GM18861 (cell line): ENCODE data around the gene CCSER2.
"Not testable (repeated sequence)": the region's sequence is repeated elsewhere in the genome, so short reads cannot be mapped to it uniquely, and the experiment has no call there.

Experiments used
- ATAC-seq: cut with Tn5 transposase; IDR thresholded peaks from one replicate; pipeline ENCODE4 v1.9.1; 2021; ENCODE audit not compliant: unreplicated experiment

CCSER2 gene

GRCh38 chr10:84519235-84519634, 190.8 kb downstream of the CCSER2 start:
- no peak for ATAC-seq

DNA sequence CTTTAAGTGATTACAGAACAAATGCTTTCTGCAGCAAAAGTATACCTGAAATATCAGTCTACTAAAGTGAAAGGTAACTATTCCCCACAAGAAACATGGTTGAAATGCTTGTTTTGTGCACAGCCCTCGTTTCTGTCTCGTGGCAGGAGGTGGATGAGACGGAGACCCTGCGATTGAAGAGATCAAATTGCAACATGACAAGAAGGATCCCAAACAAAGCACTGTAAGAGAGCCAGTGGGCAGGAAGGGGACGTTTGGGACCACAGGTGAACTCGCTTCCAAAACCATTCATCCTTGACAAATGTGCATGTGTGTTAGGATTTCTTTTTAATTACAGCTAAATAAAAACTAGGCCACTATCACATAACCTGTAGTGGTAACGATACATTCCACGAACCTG, 192.6 kb downstream of the CCSER2 start:
- no peak for ATAC-seq

DNA sequence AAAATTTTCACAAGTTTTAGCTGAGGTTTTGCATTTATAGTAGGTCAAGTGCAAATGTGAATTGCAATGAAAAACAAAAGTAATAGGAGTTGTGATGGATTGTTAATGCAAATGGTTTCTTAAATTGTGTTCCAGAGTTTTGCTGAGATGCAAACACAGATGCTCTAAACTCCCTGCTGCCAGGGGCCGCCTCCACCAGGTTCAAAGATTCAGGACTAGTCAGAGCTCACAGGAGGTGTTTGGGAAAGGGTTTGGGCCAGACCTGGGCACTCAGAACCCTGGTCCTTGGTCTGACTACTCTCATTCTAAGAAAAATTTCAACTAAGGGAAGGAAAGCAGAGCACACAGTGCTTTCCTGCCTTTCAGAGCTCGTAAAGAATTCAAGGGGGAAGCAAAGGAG, 193.1 kb downstream of the CCSER2 start:
- ATAC-seq: no peak

GRCh38 chr10:84522612-84523462, 194.4 kb downstream of the CCSER2 start:
- ATAC-seq: no peak

DNA sequence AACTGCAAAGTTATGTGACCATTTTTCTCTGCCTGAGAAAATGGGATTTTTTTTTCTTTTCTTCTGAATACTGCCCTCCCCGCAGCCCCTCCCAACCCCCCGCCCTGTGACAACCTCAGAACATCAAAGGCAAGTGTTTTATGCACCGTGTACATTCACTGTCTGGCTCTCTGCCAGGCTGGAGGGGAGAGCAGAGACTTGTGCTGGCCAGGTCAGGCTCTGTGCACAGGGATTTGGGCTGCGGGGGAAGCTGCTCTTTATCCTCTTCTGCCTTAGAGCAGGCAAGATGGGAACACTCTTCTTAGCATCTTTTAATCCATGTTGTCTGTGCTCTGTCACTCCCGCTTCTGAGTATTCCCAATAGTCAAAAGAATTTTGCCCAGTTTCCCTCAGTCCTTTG, 195.1 kb downstream of the CCSER2 start:
- no peak for ATAC-seq

DNA sequence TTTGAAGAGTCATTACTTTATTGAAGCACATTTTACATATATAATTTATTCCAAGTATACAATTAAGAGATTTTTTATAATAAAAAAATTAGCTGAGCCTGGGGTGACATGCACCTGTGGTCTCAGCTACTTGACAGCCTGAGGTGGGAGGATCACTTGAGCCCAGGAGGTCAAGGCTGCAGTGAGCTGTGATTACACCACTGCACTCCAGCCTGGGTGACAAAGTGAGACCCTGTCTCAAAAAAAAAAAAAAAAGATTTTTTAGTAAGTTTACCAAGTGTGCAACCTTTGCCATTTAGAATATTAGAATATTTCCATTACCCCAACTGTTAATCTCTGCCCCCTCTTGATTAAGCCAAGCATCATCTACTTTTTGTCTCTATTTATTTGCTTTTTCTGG, 196.0 kb downstream of the CCSER2 start:
- ATAC-seq: no peak

DNA sequence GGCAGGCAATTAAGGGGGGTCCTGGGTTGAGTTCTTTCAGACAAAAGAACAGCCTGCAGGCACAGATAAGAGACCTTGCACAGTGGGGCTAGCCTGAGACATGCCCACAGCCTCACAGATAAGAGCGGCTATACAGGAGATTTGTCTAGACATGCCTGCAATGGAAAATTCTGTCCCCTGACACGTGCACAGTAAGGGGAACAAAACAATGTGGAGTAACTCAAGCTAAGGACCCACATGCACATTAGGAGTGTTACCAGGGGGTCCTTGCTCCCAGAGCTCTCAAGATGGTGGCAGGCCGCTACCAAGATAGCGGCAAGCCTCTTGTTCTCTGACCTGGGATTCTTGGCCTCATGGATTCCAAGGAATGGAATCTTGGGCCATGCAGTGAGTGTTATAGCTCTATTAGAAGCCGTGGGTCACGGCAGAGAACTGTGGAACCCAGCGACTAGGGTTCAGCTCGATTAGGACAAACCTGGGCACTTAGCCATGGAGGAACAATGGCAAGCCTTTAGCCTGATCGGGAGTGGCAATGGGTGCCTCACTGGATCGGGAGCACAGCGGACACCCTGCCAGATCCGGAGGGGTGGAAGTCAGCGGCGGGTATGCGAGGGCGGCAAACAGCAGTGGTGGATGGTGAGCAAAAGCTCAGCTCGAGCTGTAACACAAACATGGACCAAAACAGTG, 196.9 kb downstream of the CCSER2 start:
- no peak for ATAC-seq

DNA sequence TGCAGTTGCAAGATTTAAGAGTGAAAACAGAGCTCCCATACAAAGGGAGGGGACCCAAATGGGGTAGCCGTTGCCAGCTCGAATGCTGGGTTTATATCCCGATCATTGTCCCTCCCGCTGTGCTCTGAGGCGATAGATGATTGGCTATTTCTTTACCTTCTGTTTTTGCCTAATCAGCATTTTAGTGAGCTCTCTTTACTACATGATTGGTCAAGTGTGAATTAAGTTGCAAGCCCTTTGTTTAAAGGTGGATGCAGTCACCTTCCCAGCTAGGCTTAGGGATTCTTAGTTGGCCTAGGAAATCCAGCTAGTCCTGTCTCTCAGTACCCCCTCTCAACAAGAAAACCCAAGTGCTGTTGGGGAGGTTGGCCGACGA, 197.4 kb downstream of the CCSER2 start:
- ATAC-seq: not testable (repeated sequence)

DNA sequence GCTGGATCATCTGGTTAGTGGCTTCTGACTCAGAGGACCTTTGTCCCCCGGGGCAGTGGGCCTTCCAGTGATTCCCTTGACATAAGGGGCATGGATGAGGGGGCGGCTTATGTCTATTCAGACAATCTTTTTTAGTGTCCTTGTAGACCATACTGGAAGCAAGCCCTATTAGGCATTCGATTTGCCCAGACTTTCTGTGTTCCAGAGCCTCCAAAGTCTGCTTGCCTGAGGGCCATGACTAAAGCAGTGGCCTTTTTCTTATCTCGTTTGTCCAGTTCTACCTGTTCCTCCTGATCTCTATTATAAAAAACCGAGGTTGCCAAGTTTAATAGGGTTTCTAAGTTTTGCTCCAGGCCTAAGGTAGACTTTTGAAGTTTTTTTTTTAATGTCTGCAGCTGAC, 199.0 kb downstream of the CCSER2 start:
- ATAC-seq: not testable (repeated sequence)

DNA sequence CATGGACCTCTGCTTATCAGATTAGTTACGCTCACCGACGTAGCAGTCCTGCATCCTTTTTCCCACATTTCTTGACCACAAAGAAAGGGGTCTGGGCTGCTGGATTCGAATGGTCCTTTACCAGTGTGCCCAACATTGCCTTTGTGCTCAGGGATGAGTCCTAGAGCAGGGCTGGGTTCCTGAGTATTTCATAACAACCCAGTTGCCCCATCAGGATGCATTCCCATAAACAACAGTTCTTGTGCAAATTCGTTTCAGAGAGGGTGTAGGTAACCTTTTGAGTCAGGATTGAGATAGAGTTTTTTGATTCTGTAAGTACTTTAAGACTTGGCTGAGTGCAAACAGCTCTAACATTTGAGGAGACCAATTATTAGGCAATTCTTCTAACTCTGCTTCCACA, 200.1 kb downstream of the CCSER2 start:
- not testable (repeated sequence) for ATAC-seq

DNA sequence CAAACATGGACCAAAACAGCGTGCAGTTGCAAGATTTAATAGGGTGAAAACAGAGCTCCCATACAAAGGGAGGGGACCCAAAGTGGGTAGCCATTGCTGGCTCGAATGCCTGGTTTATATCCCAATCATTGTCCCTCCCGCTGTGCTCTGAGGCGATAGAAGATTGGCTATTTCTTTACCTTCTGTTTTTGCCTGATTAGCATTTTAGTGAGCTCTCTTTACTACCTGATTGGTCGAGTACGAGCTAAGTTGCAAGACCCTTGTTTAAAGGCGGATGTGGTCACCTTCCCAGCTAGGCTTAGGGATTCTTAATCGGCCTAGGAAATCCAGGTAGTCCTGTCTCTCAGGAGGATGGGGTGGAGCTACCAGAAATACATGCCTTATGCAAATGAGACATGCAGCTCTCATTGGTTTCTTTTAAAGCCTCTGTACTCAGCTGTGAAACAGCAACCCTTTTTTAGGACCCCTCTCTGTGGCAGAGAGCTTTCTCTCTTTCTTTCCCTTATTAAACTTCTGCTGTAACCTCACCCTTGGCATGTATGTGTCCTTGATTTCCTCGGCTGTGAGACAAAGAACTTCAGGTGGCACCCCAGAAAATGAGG, 202.4 kb downstream of the CCSER2 start:
- ATAC-seq: no peak

DNA sequence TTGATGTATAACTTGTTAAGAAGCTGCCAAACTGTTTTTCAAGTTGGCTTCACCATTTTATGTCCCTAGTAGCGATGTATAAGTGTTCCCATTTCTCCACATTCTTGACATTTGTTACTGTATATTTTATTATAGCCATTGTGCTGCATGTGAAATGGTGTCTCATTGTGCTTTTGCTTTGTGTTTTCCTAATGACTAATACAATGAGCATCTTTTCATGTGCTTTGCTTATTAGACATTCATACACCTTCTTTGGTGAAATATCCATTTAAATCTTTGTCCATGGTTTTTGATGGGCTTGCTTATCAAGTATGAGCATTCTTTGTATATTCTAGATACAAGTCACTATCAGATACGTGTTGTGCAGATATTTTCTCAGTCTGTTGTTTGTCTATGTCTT, 203.0 kb downstream of the CCSER2 start:
- ATAC-seq: no peak

DNA sequence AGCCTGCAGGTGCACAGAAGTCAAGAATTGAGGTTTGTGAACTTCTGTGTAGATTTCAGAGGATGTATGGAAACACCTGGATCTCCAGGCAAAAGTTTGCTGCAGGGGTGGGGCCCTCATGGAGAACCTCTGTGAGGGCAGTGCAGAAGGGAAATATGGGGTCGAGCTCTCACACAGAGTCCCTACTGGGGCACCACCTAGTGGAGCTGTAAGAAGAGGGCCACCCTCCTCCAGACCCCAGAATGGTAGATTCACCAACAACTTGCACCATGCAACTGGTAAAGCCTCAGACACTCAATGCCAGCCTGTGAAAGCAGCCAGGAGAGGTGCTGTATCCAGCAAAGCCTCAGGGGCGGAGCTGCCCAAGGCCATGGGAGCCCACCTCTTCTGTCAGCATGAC, 205.8 kb downstream of the CCSER2 start:
- ATAC-seq: no peak

GRCh38 chr10:84537447-84537931, 209.1 kb downstream of the CCSER2 start:
- peak; percentile 74 for ATAC-seq

DNA sequence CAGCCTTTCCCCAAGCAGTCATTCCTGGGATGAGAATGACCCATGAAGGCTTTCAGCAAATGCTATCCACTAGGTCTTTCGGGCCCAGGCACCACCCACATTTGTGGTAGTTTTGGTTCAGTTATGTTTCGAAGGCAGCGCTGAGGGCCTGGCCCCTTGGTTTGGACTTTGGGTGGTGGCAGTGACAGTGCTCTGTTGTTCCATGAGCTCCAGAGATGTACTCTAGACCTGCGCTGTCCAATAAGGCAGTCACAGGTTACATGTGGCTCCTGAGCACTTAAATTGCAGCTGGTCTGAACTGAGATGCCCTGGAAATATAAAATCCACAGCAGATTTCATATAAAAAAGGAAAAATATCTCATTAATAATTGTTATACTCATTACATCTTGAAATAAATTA, 209.6 kb downstream of the CCSER2 start:
- no peak for ATAC-seq

DNA sequence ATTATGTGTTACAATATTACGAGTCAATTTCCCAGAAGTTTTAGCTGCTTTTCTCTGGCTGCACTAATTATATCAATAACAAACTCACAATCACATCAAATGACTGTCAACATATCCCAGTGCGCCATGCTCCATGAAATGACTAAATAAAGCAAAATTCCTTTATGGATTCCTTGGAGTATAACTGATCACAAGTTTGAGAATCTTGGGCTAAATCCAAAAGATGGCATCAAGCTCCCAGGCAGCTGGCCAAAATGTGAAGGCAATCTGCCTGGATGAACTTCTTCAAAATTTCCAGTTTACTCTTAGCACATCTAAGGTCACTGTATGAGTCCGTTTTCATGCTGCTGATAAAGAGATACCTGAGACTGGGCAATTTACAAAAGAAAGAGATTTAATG, 210.8 kb downstream of the CCSER2 start:
- no peak for ATAC-seq

GRCh38 chr10:84540022-84540616, 211.7 kb downstream of the CCSER2 start:
- ATAC-seq: no peak

- ATAC-seq: peak; percentile 64
Observed at GRCh38 chr10:84540617-84541288, 212.4 kb downstream of the CCSER2 start.

DNA sequence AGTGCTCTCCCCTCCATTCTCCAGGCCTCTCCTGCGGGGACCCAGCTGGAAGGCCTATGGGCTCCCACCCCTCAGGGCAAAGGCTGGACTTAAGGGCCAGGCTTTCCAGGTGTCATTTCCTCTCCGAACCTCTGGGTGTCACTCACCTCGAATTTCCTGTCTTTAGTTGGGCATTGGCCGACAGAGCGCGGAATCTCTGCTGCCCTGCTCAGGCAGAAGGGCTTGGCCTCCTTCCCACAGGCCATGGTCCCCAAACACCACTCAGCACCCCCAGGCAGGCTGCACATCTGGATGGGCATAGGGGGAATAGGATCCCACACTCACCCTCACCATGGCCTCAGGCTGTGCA, 212.9 kb downstream of the CCSER2 start:
- no peak for ATAC-seq

DNA sequence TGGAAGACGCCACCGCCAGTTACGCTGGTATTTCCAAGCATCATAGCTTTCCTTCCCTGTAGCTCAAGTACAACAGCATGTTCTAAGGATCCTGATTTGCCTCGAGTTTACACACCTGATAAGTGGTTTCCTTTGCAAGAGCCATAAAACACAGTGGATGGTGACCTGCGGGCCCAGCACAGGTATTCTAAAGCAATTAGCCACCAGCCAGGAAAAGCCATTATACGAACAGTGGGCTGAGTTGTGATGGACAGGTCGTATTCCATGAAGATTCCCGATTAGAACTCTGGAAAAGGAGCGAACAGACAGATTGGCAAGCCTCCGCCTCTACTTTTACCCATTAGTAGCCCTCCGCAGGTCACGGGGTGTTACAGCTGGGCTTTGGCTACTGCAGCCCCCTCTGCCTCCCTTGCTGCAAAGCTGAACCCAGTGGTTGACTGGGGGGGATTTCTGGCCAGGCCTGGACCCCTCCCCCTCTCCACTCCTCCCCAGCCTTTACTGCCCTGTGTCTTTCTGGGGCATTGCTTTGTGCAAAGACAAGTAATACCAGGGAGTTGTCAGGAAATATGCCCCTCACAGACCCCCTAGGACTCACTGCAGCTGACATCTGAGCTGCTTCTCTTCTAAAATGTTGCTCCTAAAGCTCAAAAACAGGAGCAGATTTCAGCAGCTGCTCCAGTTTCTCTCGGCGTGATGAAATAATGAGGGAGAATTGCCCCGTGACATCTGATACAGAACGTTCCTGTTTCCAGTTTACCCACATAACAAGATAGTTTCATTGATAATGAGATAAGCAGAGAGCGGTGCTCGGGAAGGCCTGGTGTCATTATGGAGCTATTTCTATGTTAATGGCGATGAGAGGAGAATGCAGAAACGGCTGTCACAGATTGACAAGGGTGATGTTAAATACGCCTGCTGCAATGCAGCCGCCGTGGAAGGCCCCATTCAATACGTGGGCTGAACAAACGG, 214.4 kb downstream of the CCSER2 start:
- ATAC-seq: no peak
